B cell (primary cell): ENCODE results near the gene RNF220. TPM values are rescaled to one million over a fixed set of nuclear protein-coding genes. Genes with fewer than 3 reads are reported as not detected.

ENCODE experiments used
- ATAC-seq: fragments of 200-7000 bp; cut with Tn5 transposase; one replicate; pipeline ENCODE4 v1.10.0; 2021; ENCODE audit warnings: low read depth, mild to moderate bottlenecking, moderate number of reproducible peaks, moderate library complexity
- CTCF ChIA-PET: fragments of 350-600 bp; sonication (Branson Sonifier 250); formaldehyde crosslinking; loops from one replicate; lab custom pipeline; 2021; ENCODE audit warnings: antibody characterized with exemption, inconsistent platforms; lab: Charles Lee
- POLR2A ChIA-PET: fragments of 350-600 bp; sonication (Branson Sonifier 250); formaldehyde crosslinking; loops from one replicate; lab custom pipeline; 2021; ENCODE audit warnings: antibody characterized with exemption; lab: Charles Lee
- DNase-seq: peaks from one replicate; pipeline ENCODE4 v3.0.0; 2013
- H2AFZ ChIP-seq: 2 replicates; pipeline ENCODE4 v1.6.1; 2012; ENCODE audit warnings: mild to moderate bottlenecking, low read depth, low read length; ENCODE audit not compliant: insufficient read depth, poor library complexity, severe bottlenecking
- H3K27ac ChIP-seq, 2 donors: 1 replicate in 1 of 2; 2 replicates in 1 of 2; pipeline ENCODE4 v1.5.1; 2012 to 2013; ENCODE audit warnings: low read length in 2 of 2, mild to moderate bottlenecking in 2 of 2, moderate library complexity in 1 of 2
- H3K27me3 ChIP-seq, 4 experiments: fragments of 200-600 bp in 1 of 4; sonication (generic) in 1 of 4; replicated peaks in 1 of 4; 1 replicate in 2 of 4; 2 replicates in 2 of 4; pipeline versions ENCODE4 v1.6.1 to v1.7.0; 2013 to 2016; ENCODE audit warnings: low read length in 3 of 4, mild to moderate bottlenecking in 2 of 4, mixed read lengths in 1 of 4, moderate library complexity in 1 of 4; ENCODE audit not compliant: insufficient read depth in 4 of 4, control insufficient read depth in 3 of 4; ENCODE audit errors: control extremely low read depth in 1 of 4
- H3K36me3 ChIP-seq, 2 experiments: replicated peaks in 1 of 2; 1 replicate in 1 of 2; 2 replicates in 1 of 2; pipeline versions ENCODE4 v1.6.1 to v1.7.1; 2013; ENCODE audit warnings: low read length in 1 of 2; ENCODE audit not compliant: insufficient read depth in 2 of 2, control insufficient read depth in 1 of 2; ENCODE audit errors: control extremely low read depth in 1 of 2, extremely low read depth in 1 of 2
- H3K4me1 ChIP-seq, 2 donors: fragments of 200-600 bp in 1 of 2; sonication (generic) in 1 of 2; 1 replicate in 1 of 2; 2 replicates in 1 of 2; pipeline versions ENCODE4 v1.5.1 to v1.6.1; 2013 to 2017; ENCODE audit warnings: low read length in 2 of 2; ENCODE audit not compliant: control insufficient read depth in 2 of 2, insufficient read depth in 2 of 2
- H3K4me2 ChIP-seq: replicated peaks from 2 replicates; pipeline ENCODE3; 2012; ENCODE audit warnings: mild to moderate bottlenecking, low read depth, low read length; ENCODE audit not compliant: poor library complexity, severe bottlenecking
- H3K4me3 ChIP-seq, 5 experiments: fragments of 200-600 bp in 1 of 5; sonication (generic) in 1 of 5; 1 replicate in 3 of 5; 2 replicates in 2 of 5; pipeline versions ENCODE4 v1.5.1 to v1.7.0; 2011 to 2016; ENCODE audit warnings: low read length in 4 of 5, mild to moderate bottlenecking in 4 of 5, low read depth in 2 of 5, control low read depth in 1 of 5, moderate library complexity in 1 of 5; ENCODE audit not compliant: insufficient read depth in 1 of 5; ENCODE audit errors: control extremely low read depth in 1 of 5, extremely low read depth in 1 of 5
- H3K79me2 ChIP-seq: fragments of 200-600 bp; sonication (generic); one replicate; pipeline ENCODE4 v1.6.0; 2016; ENCODE audit warnings: low read length; ENCODE audit not compliant: control insufficient read depth, insufficient read depth
- H3K9ac ChIP-seq: fragments of 200-600 bp; sonication (generic); 2 replicates; pipeline ENCODE4 v1.6.1; 2017; ENCODE audit warnings: mild to moderate bottlenecking, low read length, moderate library complexity
- H3K9me3 ChIP-seq, 3 donors: one replicate each; pipeline versions ENCODE4 v1.6.1 to v1.7.1; 2013; ENCODE audit warnings: low read length in 2 of 3; ENCODE audit not compliant: control insufficient read depth in 2 of 3, insufficient read depth in 1 of 3; ENCODE audit errors: control extremely low read depth in 1 of 3
- H4K20me1 ChIP-seq: 2 replicates; pipeline ENCODE4 v1.6.0; 2012; ENCODE audit warnings: mild to moderate bottlenecking, low read length; ENCODE audit not compliant: insufficient read depth, control insufficient read depth, poor library complexity, severe bottlenecking
- H3K27ac Mint-ChIP-seq: one replicate; pipeline ENCODE4 v1.8.0; 2021; ENCODE audit warnings: mixed read lengths
- H3K27me3 Mint-ChIP-seq: one replicate; pipeline ENCODE4 v1.8.0; 2021; ENCODE audit warnings: mixed read lengths
- H3K4me1 Mint-ChIP-seq: one replicate; pipeline ENCODE4 v1.8.0; 2021; ENCODE audit warnings: mixed read lengths
- H3K4me3 Mint-ChIP-seq: one replicate; pipeline ENCODE4 v1.8.0; 2021; ENCODE audit warnings: mixed read lengths
- H3K9me3 Mint-ChIP-seq: one replicate; pipeline ENCODE4 v1.8.0; 2022; ENCODE audit warnings: mixed read lengths; ENCODE audit not compliant: insufficient read depth
- EZH2 ChIP-seq: IDR thresholded peaks from 2 replicates; pipeline ENCODE4 v1.6.1; 2012; ENCODE audit warnings: borderline replicate concordance, low read depth, mild to moderate bottlenecking, moderate library complexity, low read length; ENCODE audit not compliant: insufficient read depth, poor library complexity, severe bottlenecking
- WGBS: methylation state at CpG from one replicate; pipeline ENCODE4 v1.1.5; 2013; ENCODE audit warnings: missing lambda C conversion rate; ENCODE audit not compliant: insufficient coverage; 5-methylcytosine and 5-hydroxymethylcytosine counted together
- intact Hi-C: fragments of 100-400 bp; cut with micrococcal nuclease; formaldehyde crosslinking; loops from one replicate; pipeline ENCODE4 v1.10.0; 2022
- polyA plus RNA-seq: library from polyadenylated mRNA; depleted of rRNA; stranded (reverse); fragments of >200 nt; gene quantifications from 2 replicates; pipeline ENCODE4 v1.2.3, GENCODE V29; 2012
- total RNA-seq, 2 donors: library from RNA; stranded (reverse); fragments of 120-200 nt in 1 of 2; gene quantifications; 1 replicate in 1 of 2; 2 replicates in 1 of 2; pipeline versions ENCODE4 v1.2.3 to v1.2.4, GENCODE V29; 2013 to 2022
- TF ChIP-seq, protein P1 (sequence below): fragments of 200-600 bp; IDR thresholded peaks from one replicate; pipeline ENCODE4 v1.8.0; 2022; ENCODE audit warnings: antibody characterized with exemption, mild to moderate bottlenecking

Gene RNF220
- total and polyA plus RNA-seq, 2 donors (not counting 1 experiment from before 2014, with no cell fraction given): 115 to 141 TPM

DNA sequence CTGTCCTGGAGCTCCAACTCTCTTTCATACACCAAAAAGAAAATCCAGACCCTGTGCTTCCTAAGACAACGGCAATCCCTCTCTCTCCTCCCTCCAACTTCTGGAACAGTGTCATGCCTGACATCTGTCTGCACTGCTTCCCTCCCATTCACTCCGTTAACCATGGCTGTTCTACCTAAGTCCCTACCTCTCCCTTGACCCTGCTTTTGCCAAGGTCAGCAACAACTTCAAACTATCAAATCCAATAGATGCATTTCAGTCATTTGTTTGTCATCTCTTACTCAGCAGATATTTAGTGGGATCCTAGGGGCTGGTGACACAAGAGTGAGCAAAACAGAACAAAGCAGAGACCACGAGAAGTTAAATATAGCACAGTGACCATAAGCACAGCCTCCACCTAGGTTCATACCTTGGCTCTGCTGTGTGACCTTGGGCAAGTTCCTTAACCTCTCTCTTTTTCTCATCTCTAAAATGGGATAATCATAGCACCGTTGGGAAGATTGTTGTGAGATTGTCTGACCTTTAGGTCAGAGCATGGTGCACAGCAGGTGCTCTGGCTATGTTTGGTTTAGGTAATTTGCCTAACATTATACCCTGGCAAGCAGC, 180.4 kb downstream of the RNF220 start:
- no peak for TF ChIP-seq EZH2
- TF ChIP-seq, protein P1, sequence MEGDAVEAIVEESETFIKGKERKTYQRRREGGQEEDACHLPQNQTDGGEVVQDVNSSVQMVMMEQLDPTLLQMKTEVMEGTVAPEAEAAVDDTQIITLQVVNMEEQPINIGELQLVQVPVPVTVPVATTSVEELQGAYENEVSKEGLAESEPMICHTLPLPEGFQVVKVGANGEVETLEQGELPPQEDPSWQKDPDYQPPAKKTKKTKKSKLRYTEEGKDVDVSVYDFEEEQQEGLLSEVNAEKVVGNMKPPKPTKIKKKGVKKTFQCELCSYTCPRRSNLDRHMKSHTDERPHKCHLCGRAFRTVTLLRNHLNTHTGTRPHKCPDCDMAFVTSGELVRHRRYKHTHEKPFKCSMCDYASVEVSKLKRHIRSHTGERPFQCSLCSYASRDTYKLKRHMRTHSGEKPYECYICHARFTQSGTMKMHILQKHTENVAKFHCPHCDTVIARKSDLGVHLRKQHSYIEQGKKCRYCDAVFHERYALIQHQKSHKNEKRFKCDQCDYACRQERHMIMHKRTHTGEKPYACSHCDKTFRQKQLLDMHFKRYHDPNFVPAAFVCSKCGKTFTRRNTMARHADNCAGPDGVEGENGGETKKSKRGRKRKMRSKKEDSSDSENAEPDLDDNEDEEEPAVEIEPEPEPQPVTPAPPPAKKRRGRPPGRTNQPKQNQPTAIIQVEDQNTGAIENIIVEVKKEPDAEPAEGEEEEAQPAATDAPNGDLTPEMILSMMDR: no peak
- CTCF ChIA-PET: interaction anchor here (0.6 to 4.6 kb wide), 2 partner anchors 8 to 135 kb away, joined by 4 to 21 read pairs; no protein-coding TSS in a partner anchor
- no peaks in the 10 kb centered on the region for H3K4me1 Mint-ChIP-seq
- H3K27ac ChIP-seq: no peak overlapping the region
- no peak for DNase-seq
- WGBS: 72% methylated on average over 3 of the region's 4 CpGs
- ATAC-seq: no peak
- H3K36me3 ChIP-seq: no peaks in the 10 kb centered on the region
- H3K9me3 ChIP-seq: no peaks in the 10 kb centered on the region
- no peaks in the 10 kb centered on the region for H3K4me1 ChIP-seq
- no peak overlapping the region for H3K4me3 Mint-ChIP-seq
- no peak overlapping the region for H3K4me2 ChIP-seq
- peaks cover 14% of the 10 kb centered on the region for H3K27me3 Mint-ChIP-seq
- no peak overlapping the region for H3K9ac ChIP-seq
- intact Hi-C loops: no loop called here
- no peak overlapping the region for H2AFZ ChIP-seq
- no peaks in the 10 kb centered on the region for H3K9me3 Mint-ChIP-seq
- H4K20me1 ChIP-seq: no peaks in the 10 kb centered on the region
- H3K4me3 ChIP-seq: no peak overlapping the region
- no peak overlapping the region for H3K27ac Mint-ChIP-seq
- H3K27me3 ChIP-seq: no peaks in the 10 kb centered on the region
- H3K79me2 ChIP-seq: no peaks in the 10 kb centered on the region
- POLR2A ChIA-PET: no interaction called here

DNA sequence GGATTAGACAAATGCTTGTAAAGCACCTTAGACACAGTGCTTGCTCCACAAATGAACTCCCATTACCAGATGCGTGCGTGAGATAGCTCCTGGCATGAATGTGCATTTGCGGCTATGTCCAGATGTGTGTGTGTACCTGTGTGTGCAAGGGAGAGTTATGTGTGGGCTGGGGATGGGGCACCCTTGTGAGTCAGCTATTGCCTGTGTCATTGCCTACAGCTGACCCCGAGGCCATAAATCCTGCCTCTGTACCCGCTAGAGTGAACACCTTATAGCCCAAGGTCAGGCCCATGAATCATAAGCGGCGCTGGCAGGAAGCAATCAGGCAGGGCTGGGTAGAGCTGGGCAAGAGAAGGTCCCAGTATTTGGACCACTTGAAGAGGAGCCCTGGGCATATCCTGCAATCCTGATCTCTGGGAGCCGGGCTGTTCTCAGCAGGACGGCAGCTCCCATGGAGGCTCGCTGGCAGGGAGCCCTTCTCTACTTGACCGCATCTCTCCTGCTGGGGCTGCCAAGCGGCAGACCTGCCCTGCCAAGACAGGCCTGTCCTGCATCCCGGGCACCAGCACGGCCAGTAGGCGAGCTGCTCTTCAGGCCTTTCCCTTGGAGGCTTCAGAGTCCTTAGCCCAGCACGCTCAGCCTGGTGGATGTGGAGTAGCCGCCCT, 182.9 kb downstream of the RNF220 start:
- Histone ChIP-seq H3K79me2 (no peaks in the 10 kb centered on the region), H3K4me1 (no peaks in the 10 kb centered on the region), H3K4me2 (no peak overlapping the region), H4K20me1 (no peaks in the 10 kb centered on the region), H3K4me3 (no peak overlapping the region), H2AFZ (no peak overlapping the region), H3K9me3 (no peaks in the 10 kb centered on the region), H3K36me3 (no peaks in the 10 kb centered on the region), H3K27ac (no peak overlapping the region), H3K27me3 (no peaks in the 10 kb centered on the region), H3K9ac (no peak overlapping the region)
- H3K27me3 Mint-ChIP-seq: peaks cover 12% of the 10 kb centered on the region
- 90% methylated on average over 16 of the region's 17 CpGs for WGBS
- no peaks in the 10 kb centered on the region for H3K9me3 Mint-ChIP-seq
- H3K4me1 Mint-ChIP-seq: no peaks in the 10 kb centered on the region
- no peak for ATAC-seq
- TF ChIP-seq, protein P1: no peak
- TF ChIP-seq EZH2: no peak
- POLR2A ChIA-PET: no interaction called here
- no peak for DNase-seq
- no peak overlapping the region for H3K4me3 Mint-ChIP-seq
- intact Hi-C loops: no loop called here
- H3K27ac Mint-ChIP-seq: no peak overlapping the region
- CTCF ChIA-PET: interaction anchor here (1.7 kb wide), 1 partner anchor 16 kb away, joined by 6 read pairs; no protein-coding TSS in a partner anchor
